HEK293T (cell line): ENCODE results near the gene PKD1L1.

Experiments
- CTCF ChIA-PET: fragments of 350-600 bp; formaldehyde crosslinking; extraction: SDS; loops from one replicate; lab custom pipeline; 2021; ENCODE audit warnings: antibody characterized with exemption, inconsistent platforms; lab: Yijun Ruan, JAX
- POLR2A ChIA-PET: fragments of 350-600 bp; formaldehyde crosslinking; extraction: SDS; loops from one replicate; lab custom pipeline; 2020; ENCODE audit warnings: antibody characterized with exemption, inconsistent platforms; lab: Yijun Ruan, JAX
- DNase-seq: peaks from one replicate; pipeline ENCODE4 v3.0.0; 2012; ENCODE audit warnings: mixed read lengths; ENCODE audit errors: extremely low spot score
- ARNT ChIP-seq: fragments of 450-650 bp; IDR thresholded peaks from 2 replicates; pipeline ENCODE4 v1.6.1; 2017; ENCODE audit warnings: mild to moderate bottlenecking
- BHLHE40 ChIP-seq: fragments of 450-650 bp; IDR thresholded peaks from 2 replicates; pipeline ENCODE4 v1.6.1; 2016; ENCODE audit warnings: mild to moderate bottlenecking, moderate library complexity, borderline replicate concordance
- CTBP1 ChIP-seq: fragments of 450-650 bp; IDR thresholded peaks from 2 replicates; pipeline ENCODE4 v1.6.1; 2016; ENCODE audit warnings: borderline replicate concordance
- ELF4 ChIP-seq: fragments of 450-650 bp; IDR thresholded peaks from 2 replicates; pipeline ENCODE4 v1.6.1; 2017; ENCODE audit warnings: antibody characterized with exemption
- FOXA1 ChIP-seq: fragments of 450-650 bp; IDR thresholded peaks from 2 replicates; pipeline ENCODE4 v1.6.1; 2016; ENCODE audit warnings: mild to moderate bottlenecking
- FOXK2 ChIP-seq: fragments of 450-650 bp; IDR thresholded peaks from 2 replicates; pipeline ENCODE4 v1.6.1; 2016; ENCODE audit warnings: mild to moderate bottlenecking
- FOXM1 ChIP-seq: fragments of 450-650 bp; IDR thresholded peaks from 2 replicates; pipeline ENCODE4 v1.6.1; 2017; ENCODE audit warnings: mild to moderate bottlenecking, borderline replicate concordance
- HDGF ChIP-seq: fragments of 450-650 bp; IDR thresholded peaks from 2 replicates; pipeline ENCODE4 v1.6.1; 2017; ENCODE audit warnings: antibody characterized with exemption, borderline replicate concordance
- L3MBTL2 ChIP-seq: fragments of 450-650 bp; conservative IDR thresholded peaks from 2 replicates; pipeline ENCODE4 v1.6.1; 2016; ENCODE audit warnings: mild to moderate bottlenecking
- LEF1 ChIP-seq: fragments of 450-650 bp; IDR thresholded peaks from 2 replicates; pipeline ENCODE4 v1.6.1; 2017; ENCODE audit warnings: mild to moderate bottlenecking, borderline replicate concordance
- NFRKB ChIP-seq: fragments of 450-650 bp; IDR thresholded peaks from 2 replicates; pipeline ENCODE4 v1.6.1; 2016; ENCODE audit warnings: mild to moderate bottlenecking, moderate library complexity
- PKNOX1 ChIP-seq: fragments of 450-650 bp; IDR thresholded peaks from 2 replicates; pipeline ENCODE4 v1.6.1; 2016
- SP1 ChIP-seq: fragments of 450-650 bp; IDR thresholded peaks from 2 replicates; pipeline ENCODE4 v1.6.1; 2017
- SUZ12 ChIP-seq: fragments of 450-650 bp; IDR thresholded peaks from 2 replicates; pipeline ENCODE4 v1.6.1; 2016; ENCODE audit warnings: mild to moderate bottlenecking
- TARDBP ChIP-seq: fragments of 450-650 bp; IDR thresholded peaks from 2 replicates; pipeline ENCODE4 v1.6.1; 2016
- ZNF384 ChIP-seq: fragments of 450-650 bp; IDR thresholded peaks from 2 replicates; pipeline ENCODE4 v1.6.1; 2016

The PKD1L1 gene

GRCh38 chr7:47875406-47875805 is 72.9 kb downstream of the PKD1L1 start:
- no peak for DNase-seq
- TF ChIP-seq FOXM1: no peak
- no peak for TF ChIP-seq NFRKB
- TF ChIP-seq FOXK2: no peak
- no peak for TF ChIP-seq ELF4
- no peak for TF ChIP-seq SP1
- no peak for TF ChIP-seq PKNOX1
- TF ChIP-seq TARDBP: no peak
- no peak for TF ChIP-seq BHLHE40
- CTCF ChIA-PET: no interaction called here
- POLR2A ChIA-PET: no interaction called here

GRCh38 chr7:47873762-47874161 is 74.5 kb downstream of the PKD1L1 start:
- DNase-seq: no peak
- CTCF ChIA-PET: no interaction called here
- no peak for TF ChIP-seq BHLHE40
- TF ChIP-seq PKNOX1: no peak
- TF ChIP-seq FOXK2: no peak
- no peak for TF ChIP-seq ZNF384
- TF ChIP-seq LEF1: no peak
- TF ChIP-seq L3MBTL2: no peak
- no peak for TF ChIP-seq ELF4
- TF ChIP-seq FOXM1: no peak
- no peak for TF ChIP-seq TARDBP
- TF ChIP-seq HDGF: no peak
- no peak for TF ChIP-seq ARNT
- TF ChIP-seq FOXA1: no peak
- TF ChIP-seq NFRKB: no peak
- no peak for TF ChIP-seq SUZ12
- no peak for TF ChIP-seq SP1
- POLR2A ChIA-PET: no interaction called here

- ChIA-PET POLR2A (no interaction called here), CTCF (no interaction called here)
- no peak for DNase-seq
- TF ChIP-seq FOXK2 (no peak), ZNF384 (no peak), SUZ12 (no peak), FOXM1 (no peak), SP1 (no peak), HDGF (no peak), ARNT (no peak), LEF1 (no peak), L3MBTL2 (no peak)
Measured at GRCh38 chr7:47867286-47867685, 81.0 kb downstream of the PKD1L1 start.

GRCh38 chr7:47866120-47866519 is 82.1 kb downstream of the PKD1L1 start:
- no peak for TF ChIP-seq LEF1
- no peak for TF ChIP-seq FOXK2
- no peak for TF ChIP-seq L3MBTL2
- no peak for TF ChIP-seq FOXA1
- DNase-seq: no peak
- CTCF ChIA-PET: no interaction called here
- POLR2A ChIA-PET: no interaction called here

GRCh38 chr7:47852330-47853245 is 95.7 kb downstream of the PKD1L1 start:
- no peak for DNase-seq
- POLR2A ChIA-PET: no interaction called here
- TF ChIP-seq FOXA1: no peak
- no peak for TF ChIP-seq FOXM1
- TF ChIP-seq LEF1: no peak
- TF ChIP-seq L3MBTL2: no peak
- TF ChIP-seq NFRKB: no peak
- no peak for TF ChIP-seq ELF4
- no peak for TF ChIP-seq SP1
- TF ChIP-seq CTBP1: no peak
- no peak for TF ChIP-seq ZNF384
- TF ChIP-seq PKNOX1: no peak
- TF ChIP-seq HDGF: no peak
- CTCF ChIA-PET: no interaction called here

- CTCF ChIA-PET: no interaction called here
- TF ChIP-seq TARDBP: no peak
- no peak for TF ChIP-seq FOXA1
- no peak for TF ChIP-seq FOXM1
- TF ChIP-seq FOXK2: no peak
- TF ChIP-seq NFRKB: no peak
- TF ChIP-seq PKNOX1: no peak
- TF ChIP-seq SP1: no peak
- no peak for TF ChIP-seq HDGF
- TF ChIP-seq BHLHE40: no peak
- TF ChIP-seq CTBP1: no peak
- no peak for TF ChIP-seq L3MBTL2
- TF ChIP-seq ZNF384: no peak
- TF ChIP-seq SUZ12: no peak
- no peak for TF ChIP-seq ELF4
- TF ChIP-seq LEF1: no peak
- TF ChIP-seq ARNT: no peak
- POLR2A ChIA-PET: no interaction called here
- DNase-seq: no peak
Measured at GRCh38 chr7:47847207-47847606, 101.1 kb downstream of the PKD1L1 start.
